MM.1S (cell line): ENCODE measurements around the gene CAPN10.

Source experiments
- DNase-seq: peaks from one replicate; pipeline ENCODE4 v3.0.0-alpha.2; 2015
- H2AFZ ChIP-seq: fragments of 300-600 bp; sonication (generic); 2 replicates; pipeline ENCODE4 v1.6.0; 2016; ENCODE audit warnings: antibody characterized with exemption, low read length
- H3F3A ChIP-seq: fragments of 300-600 bp; sonication (generic); 2 replicates; pipeline ENCODE4 v1.6.1; 2016; ENCODE audit warnings: mild to moderate bottlenecking, antibody characterized with exemption, low read length, moderate library complexity, mixed read lengths; ENCODE audit not compliant: insufficient read depth
- H3K27ac ChIP-seq: fragments of 300-600 bp; sonication (generic); 2 replicates; pipeline ENCODE4 v1.5.1; 2016; ENCODE audit warnings: mild to moderate bottlenecking, low read length
- H3K27me3 ChIP-seq: fragments of 300-600 bp; sonication (generic); replicated peaks from 2 replicates; pipeline ENCODE4 v1.6.0; 2016; ENCODE audit warnings: low read length; ENCODE audit not compliant: insufficient read depth
- H3K36me3 ChIP-seq: fragments of 300-600 bp; sonication (generic); replicated peaks from 2 replicates; pipeline ENCODE4 v1.6.1; 2016; ENCODE audit warnings: mild to moderate bottlenecking, low read length, mixed read lengths; ENCODE audit not compliant: insufficient read depth
- H3K4me1 ChIP-seq: fragments of 300-600 bp; sonication (generic); 2 replicates; pipeline ENCODE4 v1.6.1; 2016; ENCODE audit warnings: low read length, mixed read lengths
- H3K4me2 ChIP-seq: fragments of 300-600 bp; sonication (generic); 2 replicates; pipeline ENCODE4 v1.6.0; 2016; ENCODE audit warnings: low read depth, low read length
- H3K4me3 ChIP-seq: fragments of 300-600 bp; sonication (generic); 2 replicates; pipeline ENCODE4 v1.5.1; 2016; ENCODE audit warnings: low read length, mixed read lengths
- H3K79me2 ChIP-seq: fragments of 300-600 bp; sonication (generic); 2 replicates; pipeline ENCODE4 v1.6.1; 2016; ENCODE audit warnings: mixed run types, low read length, mixed read lengths
- H3K9ac ChIP-seq: fragments of 300-600 bp; sonication (generic); 2 replicates; pipeline ENCODE4 v1.6.1; 2016; ENCODE audit warnings: low read length, mixed read lengths
- H3K9me2 ChIP-seq: fragments of 300-600 bp; sonication (generic); replicated peaks from 2 replicates; pipeline ENCODE4 v1.6.1; 2016; ENCODE audit warnings: mild to moderate bottlenecking, low read length, mixed read lengths; ENCODE audit not compliant: insufficient read depth
- H3K9me3 ChIP-seq: fragments of 300-600 bp; sonication (generic); replicated peaks from 2 replicates; pipeline ENCODE4 v1.6.1; 2016; ENCODE audit warnings: mild to moderate bottlenecking, low read length, mixed read lengths; ENCODE audit not compliant: insufficient read depth
- H4K20me1 ChIP-seq: fragments of 300-600 bp; sonication (generic); 2 replicates; pipeline ENCODE4 v1.6.1; 2016; ENCODE audit warnings: mild to moderate bottlenecking, low read length, moderate library complexity, mixed read lengths; ENCODE audit not compliant: insufficient read depth
- EZH2 ChIP-seq: fragments of 300-600 bp; sonication (generic); optimal IDR thresholded peaks from 2 replicates; pipeline ENCODE3; 2017; ENCODE audit warnings: low read depth, mild to moderate bottlenecking, antibody characterized with exemption, low read length, mixed read lengths
- EZH2phosphoT487 ChIP-seq: fragments of 300-600 bp; sonication (generic); IDR thresholded peaks from 2 replicates; pipeline ENCODE4 v1.6.1; 2018; ENCODE audit warnings: antibody characterized with exemption, low read length
- TF ChIP-seq, protein P1 (sequence below): fragments of 300-600 bp; sonication (generic); IDR thresholded peaks from 2 replicates; pipeline ENCODE4 v1.5.1; 2016; ENCODE audit warnings: antibody characterized with exemption, low read length, mixed read lengths

Gene CAPN10

DNA sequence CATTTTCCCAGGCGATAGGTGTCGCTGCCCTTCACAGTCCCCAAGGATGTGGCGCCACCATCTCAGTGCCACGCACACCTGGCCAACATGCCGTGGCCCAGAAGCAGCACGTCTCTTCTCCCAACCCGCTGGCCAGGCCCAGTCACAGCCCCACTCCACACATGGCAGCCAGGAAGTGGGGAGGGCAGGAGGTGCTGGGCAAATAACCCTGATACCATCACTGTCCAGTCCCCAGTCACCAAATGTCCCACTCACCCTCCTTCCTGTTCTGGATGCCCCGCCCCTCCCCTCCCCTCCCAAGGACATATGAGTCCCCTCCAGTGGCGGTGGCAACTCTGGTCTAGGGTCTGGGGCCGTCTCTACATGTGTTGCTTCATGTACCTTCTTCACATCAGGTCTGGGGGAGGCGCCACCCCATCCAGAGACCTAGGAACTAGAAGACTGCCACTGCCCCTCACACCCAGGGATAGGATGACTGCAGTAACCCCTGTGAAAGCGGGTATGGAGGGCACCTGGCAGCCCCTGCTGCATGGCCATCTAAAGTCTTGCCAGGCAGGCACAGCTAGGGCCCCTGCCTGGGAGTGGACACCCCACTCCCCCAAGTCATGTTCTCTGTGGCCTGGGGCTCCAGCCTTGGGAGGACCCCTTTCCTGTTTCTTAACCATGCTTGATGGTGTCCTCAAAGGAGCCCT lies 7.3 kb upstream of the CAPN10 start:
- Histone ChIP-seq H3K9me3 (no peaks in the 10 kb centered on the region), H3K4me3 (no peak overlapping the region), H3K4me1 (peaks cover 48% of the 10 kb centered on the region), H3K36me3 (no peaks in the 10 kb centered on the region), H3F3A (peaks cover 33% of the 10 kb centered on the region), H3K27me3 (no peaks in the 10 kb centered on the region), H3K79me2 (peaks cover 29% of the 10 kb centered on the region), H4K20me1 (no peaks in the 10 kb centered on the region), H3K4me2 (peak overlapping the region; percentile 35; the same call in 1 of the 2 replicates), H2AFZ (no peak overlapping the region), H3K9me2 (no peaks in the 10 kb centered on the region), H3K9ac (peak overlapping the region; percentile 55), H3K27ac (peak overlapping the region; percentile 99)
- no peak for DNase-seq
- TF ChIP-seq EZH2 (no peak), EZH2phosphoT487 (no peak)
- TF ChIP-seq, protein P1, sequence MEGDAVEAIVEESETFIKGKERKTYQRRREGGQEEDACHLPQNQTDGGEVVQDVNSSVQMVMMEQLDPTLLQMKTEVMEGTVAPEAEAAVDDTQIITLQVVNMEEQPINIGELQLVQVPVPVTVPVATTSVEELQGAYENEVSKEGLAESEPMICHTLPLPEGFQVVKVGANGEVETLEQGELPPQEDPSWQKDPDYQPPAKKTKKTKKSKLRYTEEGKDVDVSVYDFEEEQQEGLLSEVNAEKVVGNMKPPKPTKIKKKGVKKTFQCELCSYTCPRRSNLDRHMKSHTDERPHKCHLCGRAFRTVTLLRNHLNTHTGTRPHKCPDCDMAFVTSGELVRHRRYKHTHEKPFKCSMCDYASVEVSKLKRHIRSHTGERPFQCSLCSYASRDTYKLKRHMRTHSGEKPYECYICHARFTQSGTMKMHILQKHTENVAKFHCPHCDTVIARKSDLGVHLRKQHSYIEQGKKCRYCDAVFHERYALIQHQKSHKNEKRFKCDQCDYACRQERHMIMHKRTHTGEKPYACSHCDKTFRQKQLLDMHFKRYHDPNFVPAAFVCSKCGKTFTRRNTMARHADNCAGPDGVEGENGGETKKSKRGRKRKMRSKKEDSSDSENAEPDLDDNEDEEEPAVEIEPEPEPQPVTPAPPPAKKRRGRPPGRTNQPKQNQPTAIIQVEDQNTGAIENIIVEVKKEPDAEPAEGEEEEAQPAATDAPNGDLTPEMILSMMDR = no peak

DNA sequence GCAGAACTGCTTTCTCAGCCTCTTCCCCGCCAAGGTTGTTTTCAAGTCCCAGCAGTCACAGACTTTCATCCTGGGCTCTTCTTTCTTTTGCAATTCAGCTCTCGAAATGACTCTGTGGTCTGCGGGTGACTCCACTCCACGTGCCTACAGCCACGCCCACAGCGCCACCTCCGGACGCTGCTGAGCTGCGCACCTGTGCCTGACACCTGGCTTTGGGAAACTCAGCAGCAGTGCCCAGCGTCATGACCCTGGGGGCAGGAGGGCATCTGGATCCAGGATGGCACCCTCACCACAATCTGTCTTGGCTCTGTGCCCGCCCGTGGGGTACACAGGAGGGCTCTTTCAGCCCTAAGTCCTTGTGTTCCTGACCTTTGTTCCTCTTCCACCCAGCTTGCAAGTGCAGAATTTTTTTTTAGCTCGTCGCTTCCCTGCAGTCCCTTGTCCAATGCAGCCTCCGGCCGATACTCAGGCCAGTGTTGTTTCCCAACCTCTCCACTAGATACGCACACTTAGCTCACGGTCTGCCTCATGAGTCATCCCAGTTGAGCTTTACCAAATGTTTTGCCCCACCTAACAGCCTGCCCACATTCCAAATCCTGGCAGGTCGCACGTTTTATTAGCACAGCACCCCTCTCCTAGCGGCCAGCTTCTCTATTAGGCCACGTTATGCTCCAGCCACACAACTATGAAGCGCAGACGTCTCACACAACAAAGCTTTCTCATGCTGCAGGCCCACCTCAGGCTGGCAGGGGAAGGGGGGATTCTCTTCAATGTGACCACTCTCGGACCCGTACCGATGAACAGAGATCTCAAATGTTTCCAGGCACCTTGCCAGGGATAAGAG lies 6.5 kb upstream of the CAPN10 start:
- peak overlapping the region; percentile 55 for H3K9ac ChIP-seq
- peak; percentile 90 for DNase-seq
- H2AFZ ChIP-seq = no peak overlapping the region
- H3K27ac ChIP-seq = peak overlapping the region; percentile 99
- H3K9me2 ChIP-seq = no peaks in the 10 kb centered on the region
- no peaks in the 10 kb centered on the region for H3K27me3 ChIP-seq
- no peaks in the 10 kb centered on the region for H4K20me1 ChIP-seq
- H3K79me2 ChIP-seq = peaks cover 29% of the 10 kb centered on the region
- no peaks in the 10 kb centered on the region for H3K9me3 ChIP-seq
- peaks cover 53% of the 10 kb centered on the region for H3K4me1 ChIP-seq
- H3F3A ChIP-seq = peaks cover 38% of the 10 kb centered on the region
- peak overlapping the region; percentile 35; the same call in 1 of the 2 replicates for H3K4me2 ChIP-seq
- no peaks in the 10 kb centered on the region for H3K36me3 ChIP-seq
- TF ChIP-seq, protein P1 = peak; percentile 44
- TF ChIP-seq EZH2phosphoT487 (no peak), EZH2 (no peak)
- no peak overlapping the region for H3K4me3 ChIP-seq

DNA sequence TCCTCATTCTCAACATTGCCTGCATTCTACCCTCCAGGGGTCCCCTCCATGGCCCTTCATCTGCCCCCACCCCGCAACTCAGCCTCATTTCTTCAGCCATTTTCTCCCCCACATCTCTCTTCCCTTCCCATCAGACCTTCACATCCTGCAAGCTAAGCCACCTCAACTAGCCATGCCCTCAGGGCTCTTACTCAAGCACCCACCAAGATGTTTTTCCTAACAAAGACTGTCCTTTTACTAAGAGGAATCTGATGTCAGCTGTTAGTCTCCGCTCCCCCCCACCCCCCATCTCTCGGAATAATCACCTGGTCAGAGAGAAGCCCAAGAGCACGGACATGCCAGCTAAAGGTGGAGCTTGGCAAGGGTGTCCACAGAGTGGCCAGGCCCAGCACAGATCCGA lies 4.7 kb upstream of the CAPN10 start:
- H3K36me3 ChIP-seq = no peaks in the 10 kb centered on the region
- peaks cover 55% of the 10 kb centered on the region for H3K4me1 ChIP-seq
- no peak overlapping the region for H3K9ac ChIP-seq
- no peak overlapping the region for H3K4me3 ChIP-seq
- no peaks in the 10 kb centered on the region for H3K9me2 ChIP-seq
- H3F3A ChIP-seq = peaks cover 50% of the 10 kb centered on the region
- no peaks in the 10 kb centered on the region for H3K27me3 ChIP-seq
- no peak for DNase-seq
- no peak overlapping the region for H2AFZ ChIP-seq
- TF ChIP-seq, protein P1 = no peak
- no peak for TF ChIP-seq EZH2
- TF ChIP-seq EZH2phosphoT487 = no peak
- H3K27ac ChIP-seq = no peak overlapping the region
- peaks cover 38% of the 10 kb centered on the region for H3K79me2 ChIP-seq
- H3K9me3 ChIP-seq = no peaks in the 10 kb centered on the region
- H4K20me1 ChIP-seq = no peaks in the 10 kb centered on the region
- H3K4me2 ChIP-seq = no peak overlapping the region
